ENCODE results near the gene EIF4H.

DNA sequence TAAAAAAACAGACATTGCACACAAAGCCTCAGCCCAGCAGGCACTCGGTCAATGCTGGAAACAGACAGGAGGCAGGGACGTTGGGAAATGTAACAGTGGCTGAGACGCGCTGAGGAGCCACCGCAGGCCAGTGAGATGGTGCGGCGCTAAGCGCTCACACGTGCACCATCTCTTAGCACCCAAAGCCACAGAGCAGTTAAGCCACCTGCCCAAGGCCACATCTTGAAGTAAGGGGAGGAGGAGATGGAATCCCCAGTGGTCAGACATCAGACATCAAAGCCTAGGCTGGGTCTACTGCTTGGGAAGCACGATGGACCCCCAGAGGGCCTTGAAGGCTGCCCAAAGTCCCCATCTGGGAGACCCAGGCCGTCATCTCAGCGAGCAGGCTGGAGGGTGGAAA, 51.2 kb downstream of the EIF4H start:
- TF ChIP-seq POLR2AphosphoS5 (IDR thresholded peaks at IDR 0.05; ENCODE audit: borderline replicate concordance, low read depth, low read length) (no peak; the same call in 1 of the 2 replicates), EZH2 (IDR thresholded peaks at IDR 0.05) (no peak)

Data from SK-N-MC (cell line).